HT-29 (cell line): ENCODE measurements around the gene ZNF574. TPM values are rescaled to one million over a fixed set of nuclear protein-coding genes. Genes with fewer than 3 reads are reported as not detected.
"Not testable (repeated sequence)": the region's sequence is repeated elsewhere in the genome, so short reads cannot be mapped to it uniquely, and the experiment has no call there.

Source experiments
- DNase-seq: peaks from one replicate; pipeline ENCODE4 v3.0.0-alpha.2; 2015; ENCODE audit warnings: low spot score
- total RNA-seq: library from RNA; depleted of rRNA; stranded (reverse); fragments of >200 nt; shearing (Covaris generic); gene quantifications from 2 replicates; pipeline ENCODE4 v1.2.3, GENCODE V29; 2014; rRNA removed

The ZNF574 gene
- 44.5 and 48.5 TPM in 2 replicates for total RNA-seq

- peak; percentile 100 for DNase-seq
Measured at GRCh38 chr19:42075616-42076379, at the start of gene ZNF574. ZNF574 (plus strand) TSS chr19:42076166; CDS start chr19:42078607, 2,441 bp downstream.

GRCh38 chr19:42028304-42029216 is 47.4 kb upstream of the ZNF574 start:
- DNase-seq: peak; percentile 39

- DNase-seq: no peak
Measured at GRCh38 chr19:42030645-42031440, 45.1 kb upstream of the ZNF574 start.

- peak; percentile 93 for DNase-seq
Measured at GRCh38 chr19:42032431-42032830, 43.5 kb upstream of the ZNF574 start.

GRCh38 chr19:42033413-42033812 is 42.6 kb upstream of the ZNF574 start:
- no peak for DNase-seq

GRCh38 chr19:42034640-42035391 is 41.1 kb upstream of the ZNF574 start:
- peak; percentile 83 for DNase-seq

- DNase-seq: no peak
Measured at GRCh38 chr19:42037649-42038048, 38.3 kb upstream of the ZNF574 start.

GRCh38 chr19:42038666-42039065 is 37.3 kb upstream of the ZNF574 start:
- DNase-seq: no peak

GRCh38 chr19:42040031-42040430 is 35.9 kb upstream of the ZNF574 start:
- DNase-seq: no peak

- DNase-seq: not testable (repeated sequence)
Measured at GRCh38 chr19:42040491-42040890, 35.5 kb upstream of the ZNF574 start.

- no peak for DNase-seq
Measured at GRCh38 chr19:42042455-42043170, 33.4 kb upstream of the ZNF574 start.

GRCh38 chr19:42045575-42045974 is 30.4 kb upstream of the ZNF574 start:
- DNase-seq: no peak

GRCh38 chr19:42048992-42049391 is 27.0 kb upstream of the ZNF574 start:
- DNase-seq: peak; percentile 52

GRCh38 chr19:42051166-42052115 is 24.5 kb upstream of the ZNF574 start:
- peak; percentile 31 for DNase-seq

- no peak for DNase-seq
Measured at GRCh38 chr19:42052241-42052863, 23.6 kb upstream of the ZNF574 start.

- no peak for DNase-seq
Measured at GRCh38 chr19:42053037-42053935, 22.7 kb upstream of the ZNF574 start.

- no peak for DNase-seq
Measured at GRCh38 chr19:42054205-42054604, 21.8 kb upstream of the ZNF574 start.

GRCh38 chr19:42057846-42058245 is 18.1 kb upstream of the ZNF574 start:
- no peak for DNase-seq
